SK-N-SH treated with all-trans-retinoic acid at 6 μM for 48 hours (cell line): Measurements from ENCODE around the gene C6orf136.

Experiments used
- ARNTL ChIP-seq: fragments of 450-650 bp; formaldehyde crosslinking; IDR thresholded peaks from 2 replicates; pipeline ENCODE4 v1.5.0; 2020; ENCODE audit warnings: low read depth, mild to moderate bottlenecking, moderate library complexity, borderline replicate concordance
- BACH2 ChIP-seq: fragments of 250-450 bp; sonication (Bioruptor Pico); IDR thresholded peaks from 2 replicates; pipeline ENCODE4 v1.9.0; 2021; ENCODE audit warnings: mild to moderate bottlenecking, borderline replicate concordance
- CSDC2 ChIP-seq: fragments of 250-450 bp; sonication (Bioruptor Pico); IDR thresholded peaks from 2 replicates; pipeline ENCODE4 v1.5.0; 2020; ENCODE audit warnings: mild to moderate bottlenecking, moderate library complexity
- ISL1 ChIP-seq: fragments of 250-450 bp; sonication (Bioruptor Pico); IDR thresholded peaks from 2 replicates; pipeline ENCODE4 v2.1.2; 2022; ENCODE audit warnings: mild to moderate bottlenecking, moderate library complexity
- OSR1 ChIP-seq: fragments of 250-450 bp; sonication (Bioruptor Pico); IDR thresholded peaks from 2 replicates; pipeline ENCODE4 v1.8.0; 2022; ENCODE audit warnings: moderate library complexity, mild to moderate bottlenecking, inconsistent platforms
- PATZ1 ChIP-seq: fragments of 250-450 bp; sonication (Bioruptor Pico); IDR thresholded peaks from 2 replicates; pipeline ENCODE4 v1.8.0; 2020; ENCODE audit warnings: mild to moderate bottlenecking, moderate library complexity, borderline replicate concordance
- POU6F1 ChIP-seq: fragments of 250-450 bp; sonication (Bioruptor Pico); IDR thresholded peaks from 2 replicates; pipeline ENCODE4 v1.8.0; 2021; ENCODE audit warnings: low read depth, mild to moderate bottlenecking, moderate library complexity, borderline replicate concordance
- RARB ChIP-seq: fragments of 250-450 bp; sonication (Bioruptor Pico); IDR thresholded peaks from 2 replicates; pipeline ENCODE4 v1.8.0; 2021; ENCODE audit warnings: mild to moderate bottlenecking, moderate library complexity
- TOX ChIP-seq: fragments of 250-450 bp; sonication (Bioruptor Pico); IDR thresholded peaks from 2 replicates; pipeline ENCODE4 v1.8.0; 2021; ENCODE audit warnings: mild to moderate bottlenecking, moderate library complexity, borderline replicate concordance
- TSHZ2 ChIP-seq: fragments of 250-450 bp; sonication (Bioruptor Pico); IDR thresholded peaks from 2 replicates; pipeline ENCODE4 v1.5.0; 2020; ENCODE audit warnings: mild to moderate bottlenecking, moderate library complexity
- ZFP3 ChIP-seq: fragments of 250-450 bp; sonication (Bioruptor Pico); IDR thresholded peaks from 2 replicates; pipeline ENCODE4 v1.5.0; 2020; ENCODE audit warnings: mild to moderate bottlenecking, moderate library complexity
- ZNF565 ChIP-seq: fragments of 450-650 bp; formaldehyde crosslinking; conservative IDR thresholded peaks from 2 replicates; pipeline ENCODE4 v1.5.0; 2020; ENCODE audit warnings: low read depth, mild to moderate bottlenecking, moderate library complexity
- ZNF70 ChIP-seq: fragments of 450-650 bp; formaldehyde crosslinking; IDR thresholded peaks from 2 replicates; pipeline ENCODE4 v1.5.0; 2020; ENCODE audit warnings: mild to moderate bottlenecking, moderate library complexity
- ZNF8 ChIP-seq: fragments of 450-650 bp; formaldehyde crosslinking; IDR thresholded peaks from 2 replicates; pipeline ENCODE4 v1.5.0; 2020; ENCODE audit warnings: mild to moderate bottlenecking, moderate library complexity

GRCh38 chr6:30611856-30612194 lies 35.1 kb upstream of the C6orf136 start:
- TF ChIP-seq TSHZ2 (CRISPR knock-in tag) (no peak), ARNTL (CRISPR knock-in tag) (no peak), ZFP3 (no peak), BACH2 (no peak), POU6F1 (CRISPR knock-in tag) (no peak), CSDC2 (CRISPR knock-in tag) (no peak), TOX (no peak), ISL1 (CRISPR knock-in tag) (no peak), ZNF8 (CRISPR knock-in tag) (no peak), ZNF565 (no peak), OSR1 (CRISPR knock-in tag) (no peak), ZNF70 (CRISPR knock-in tag) (no peak), PATZ1 (CRISPR knock-in tag) (no peak), RARB (CRISPR knock-in tag) (no peak)
